ENCODE data around the gene GARIN1A.

GARIN1A gene

DNA sequence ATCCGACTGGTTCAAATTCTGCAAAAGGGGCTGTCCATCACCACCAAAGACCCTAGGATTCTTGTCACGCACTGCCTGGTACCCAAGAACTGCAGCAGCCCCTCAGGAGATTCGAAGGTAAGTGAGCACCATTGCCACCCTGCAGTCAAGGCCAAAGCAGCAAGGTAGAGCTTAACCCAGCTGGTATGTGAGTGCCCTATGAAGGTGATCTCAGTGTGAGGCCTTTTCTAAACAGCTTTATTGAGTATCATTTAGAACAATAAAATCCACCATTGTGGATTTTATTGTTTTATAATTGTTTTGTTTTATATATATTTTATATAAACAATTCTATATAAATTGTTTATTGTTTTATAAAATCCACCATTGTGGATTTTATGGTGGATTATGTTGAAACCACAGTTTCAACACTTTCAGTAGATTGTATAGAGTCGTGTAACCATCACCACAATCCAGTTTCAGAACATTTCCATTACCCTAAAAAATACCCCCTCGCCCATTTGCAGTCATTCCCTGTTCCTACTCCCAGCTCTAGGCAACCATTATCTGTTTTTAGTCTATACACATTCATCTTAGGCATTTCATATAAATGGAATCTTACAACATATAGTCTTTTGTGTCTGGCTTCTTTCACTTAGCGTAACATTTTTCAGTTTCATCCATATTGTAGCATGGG lies 47.0 kb downstream of the GARIN1A start:
- DNase-seq, result no peak

DNA sequence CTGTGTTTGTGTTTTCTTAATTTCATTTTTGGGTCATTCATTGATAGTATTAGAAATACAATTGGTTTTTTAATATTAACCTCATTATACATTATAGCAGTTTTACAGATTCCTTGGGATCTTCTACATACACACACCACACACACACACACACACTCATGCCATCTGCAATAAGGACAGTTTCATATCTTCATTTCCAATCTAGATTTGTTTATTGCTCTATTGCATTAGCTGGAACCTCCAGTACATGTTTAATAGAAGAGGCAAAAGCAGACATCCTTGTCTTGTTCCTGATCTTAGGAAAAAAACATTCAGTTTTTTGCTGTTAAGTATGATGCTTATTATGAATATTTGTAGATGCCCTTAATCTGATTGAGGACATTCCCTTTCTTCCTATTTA lies 49.3 kb downstream of the GARIN1A start:
- DNase-seq, result no peak
